GM19395 (cell line): ENCODE measurements around the gene ATP8B2.
"Not testable (repeated sequence)": the region's sequence is repeated elsewhere in the genome, so short reads cannot be mapped to it uniquely, and the experiment has no call there.

Source experiments
- ATAC-seq: cut with Tn5 transposase; IDR thresholded peaks from one replicate; pipeline ENCODE4 v1.9.1; 2021; ENCODE audit warnings: mild to moderate bottlenecking, moderate library complexity; ENCODE audit not compliant: unreplicated experiment

The ATP8B2 gene

GRCh38 chr1:154346276-154346917 lies 21.1 kb downstream of the ATP8B2 start:
- ATAC-seq: no peak

GRCh38 chr1:154347961-154348360 lies 22.6 kb downstream of the ATP8B2 start:
- ATAC-seq: no peak

GRCh38 chr1:154348429-154349076 lies 23.2 kb downstream of the ATP8B2 start:
- no peak for ATAC-seq

- ATAC-seq: no peak
Measured at GRCh38 chr1:154349121-154349520, 23.8 kb downstream of the ATP8B2 start.

GRCh38 chr1:154350383-154350782 lies 25.1 kb downstream of the ATP8B2 start:
- ATAC-seq: no peak

- ATAC-seq: no peak
Measured at GRCh38 chr1:154351363-154352068, 26.2 kb downstream of the ATP8B2 start.

- ATAC-seq: no peak
Measured at GRCh38 chr1:154352245-154352580, 26.9 kb downstream of the ATP8B2 start.

- no peak for ATAC-seq
Measured at GRCh38 chr1:154352581-154353459, 27.5 kb downstream of the ATP8B2 start.

GRCh38 chr1:154353460-154353904 lies 28.2 kb downstream of the ATP8B2 start:
- no peak for ATAC-seq

GRCh38 chr1:154353966-154354365 lies 28.6 kb downstream of the ATP8B2 start:
- ATAC-seq: no peak

- ATAC-seq: no peak
Measured at GRCh38 chr1:154358519-154358918, 33.2 kb downstream of the ATP8B2 start.

- no peak for ATAC-seq
Measured at GRCh38 chr1:154360288-154360687, 35.0 kb downstream of the ATP8B2 start.

GRCh38 chr1:154360881-154361280 lies 35.6 kb downstream of the ATP8B2 start:
- ATAC-seq: not testable (repeated sequence)

- ATAC-seq: no peak
Measured at GRCh38 chr1:154361357-154361756, 36.0 kb downstream of the ATP8B2 start.

GRCh38 chr1:154371436-154371835 lies 46.1 kb downstream of the ATP8B2 start:
- ATAC-seq: no peak

GRCh38 chr1:154373777-154374357 lies 48.5 kb downstream of the ATP8B2 start:
- ATAC-seq: not testable (repeated sequence)

- no peak for ATAC-seq
Measured at GRCh38 chr1:154379301-154379700, 54.0 kb downstream of the ATP8B2 start.

- no peak for ATAC-seq
Measured at GRCh38 chr1:154384650-154385489, 59.5 kb downstream of the ATP8B2 start.

- peak; percentile 72 for ATAC-seq
Measured at GRCh38 chr1:154386643-154387352, 61.5 kb downstream of the ATP8B2 start.
